22Rv1 (cell line): ENCODE results near the gene BBS1.

Experiments
- CTCF ChIP-seq: fragments of 450-650 bp; IDR thresholded peaks from 2 replicates; pipeline ENCODE4 v1.5.1; 2017; ENCODE audit warnings: mild to moderate bottlenecking
- ZFX ChIP-seq: fragments of 450-650 bp; IDR thresholded peaks from 2 replicates; pipeline ENCODE4 v1.6.1; 2017; ENCODE audit warnings: antibody characterized with exemption, borderline replicate concordance

GRCh38 chr11:66492161-66492865 is 18.1 kb upstream of the BBS1 start:
- no peak for TF ChIP-seq CTCF
- TF ChIP-seq ZFX = no peak
